ENCODE results near the gene NELFCD.

Gene NELFCD

GRCh38 chr20:58980711-58981627 lies at the start of gene NELFCD:
Gene NELFCD, plus strand, starts transcription at chr20:58981256. Its CDS starts 54 bp downstream, at chr20:58981310.
- TF ChIP-seq CTCF (IDR thresholded peaks at IDR 0.05; ENCODE audit: insufficient read depth, low read length, missing control alignments), result no peak
- DNase-seq (ENCODE audit: low read depth, low spot score), result no peak
- ChIA-PET POLR2A (interaction anchor here (0.5 to 1.0 kb wide), 4 partner anchors 12 to 348 kb away, joined by 3 to 5 read pairs (median 3); no protein-coding TSS in a partner anchor), CTCF (interaction anchor here (1.0 to 3.0 kb wide), 2 partner anchors 111 to 113 kb away, joined by 3 to 13 read pairs; no protein-coding TSS in a partner anchor)
- H3K4me3 ChIP-seq (ENCODE audit: low read depth, low read length), result peak within 1 kb of the TSS; percentile 74

- ChIA-PET CTCF (interaction anchor here (1.0 kb wide), 1 partner anchor 7 kb away, joined by 3 read pairs; no protein-coding TSS in a partner anchor), POLR2A (no interaction called here)
- no peak for TF ChIP-seq CTCF (IDR thresholded peaks at IDR 0.05; ENCODE audit: insufficient read depth, low read length, missing control alignments)
- DNase-seq (ENCODE audit: low read depth, low spot score), result no peak
- H3K4me3 ChIP-seq (ENCODE audit: low read depth, low read length), result no peak overlapping the region
These were observed 48.9 kb upstream of the NELFCD start for GRCh38 chr20:58932170-58932569.

- no peak overlapping the region for H3K4me3 ChIP-seq (ENCODE audit: low read depth, low read length)
- ChIA-PET POLR2A (no interaction called here), CTCF (interaction anchor here (1.4 kb wide), 1 partner anchor 35 kb away, joined by 3 read pairs; no protein-coding TSS in a partner anchor)
- DNase-seq (ENCODE audit: low read depth, low spot score), result no peak
- no peak for TF ChIP-seq CTCF (IDR thresholded peaks at IDR 0.05; ENCODE audit: insufficient read depth, low read length, missing control alignments)
These were observed 43.0 kb upstream of the NELFCD start for GRCh38 chr20:58938078-58938477.

- TF ChIP-seq CTCF (IDR thresholded peaks at IDR 0.05; ENCODE audit: insufficient read depth, low read length, missing control alignments), result no peak
- ChIA-PET POLR2A (no interaction called here), CTCF (interaction anchor here (1.4 kb wide), 1 partner anchor 35 kb away, joined by 3 read pairs; no protein-coding TSS in a partner anchor)
- H3K4me3 ChIP-seq (ENCODE audit: low read depth, low read length), result no peak overlapping the region
- DNase-seq (ENCODE audit: low read depth, low spot score), result no peak
These were observed 42.5 kb upstream of the NELFCD start for GRCh38 chr20:58938541-58938940.

GRCh38 chr20:58941471-58941870 lies 39.6 kb upstream of the NELFCD start:
- H3K4me3 ChIP-seq (ENCODE audit: low read depth, low read length), result no peak overlapping the region
- ChIA-PET POLR2A (no interaction called here), CTCF (no interaction called here)
- DNase-seq (ENCODE audit: low read depth, low spot score), result no peak
- TF ChIP-seq CTCF (IDR thresholded peaks at IDR 0.05; ENCODE audit: insufficient read depth, low read length, missing control alignments), result no peak

- CTCF ChIA-PET, result interaction anchor here (0.7 kb wide), 1 partner anchor 30 kb away, joined by 3 read pairs; no protein-coding TSS in a partner anchor
- POLR2A ChIA-PET, result no interaction called here
- DNase-seq (ENCODE audit: low read depth, low spot score), result no peak
- H3K4me3 ChIP-seq (ENCODE audit: low read depth, low read length), result no peak overlapping the region
- no peak for TF ChIP-seq CTCF (IDR thresholded peaks at IDR 0.05; ENCODE audit: insufficient read depth, low read length, missing control alignments)
These were observed 38.5 kb upstream of the NELFCD start for GRCh38 chr20:58942549-58942948.
